OCI-LY3 (cell line): Measurements from ENCODE around the gene GPR4.

Source experiments
- H2AFZ ChIP-seq: fragments of 200-600, 300-600 bp; shearing (Covaris generic); 2 replicates; pipeline ENCODE4 v1.6.0; 2014; ENCODE audit warnings: antibody characterized with exemption, low read depth, low read length
- H3K27ac ChIP-seq: fragments of 200-600, 300-600 bp; sonication (generic); 2 replicates; pipeline ENCODE4 v1.5.1; 2014; ENCODE audit warnings: mild to moderate bottlenecking, low read length, moderate library complexity, mixed read lengths
- H3K27me3 ChIP-seq: fragments of 200-600, 300-600 bp; sonication (generic); 2 replicates; pipeline ENCODE4 v1.6.1; 2014; ENCODE audit warnings: low read depth, low read length, mixed read lengths
- H3K36me3 ChIP-seq: fragments of 200-600, 300-600 bp; sonication (generic); replicated peaks from 2 replicates; pipeline ENCODE3; 2014; ENCODE audit warnings: low read depth, low read length, mixed read lengths
- H3K4me1 ChIP-seq: fragments of 300-600, 200-600 bp; sonication (generic); 2 replicates; pipeline ENCODE4 v1.6.1; 2014; ENCODE audit warnings: low read length, mixed read lengths
- H3K4me2 ChIP-seq: fragments of 200-600, 300-600 bp; sonication (generic); 2 replicates; pipeline ENCODE4 v1.6.1; 2014; ENCODE audit warnings: low read length, mixed read lengths
- H3K4me3 ChIP-seq: fragments of 300-600, 200-600 bp; sonication (generic); 2 replicates; pipeline ENCODE4 v1.5.1; 2014; ENCODE audit warnings: antibody characterized with exemption, mild to moderate bottlenecking, low read length, moderate library complexity
- H3K79me2 ChIP-seq: fragments of 300-600, 200-600 bp; shearing (Covaris generic); 2 replicates; pipeline ENCODE4 v1.6.1; 2014; ENCODE audit warnings: mild to moderate bottlenecking, low read length, mixed read lengths
- H3K9ac ChIP-seq: fragments of 300-600, 200-600 bp; shearing (Covaris generic); 2 replicates; pipeline ENCODE4 v1.6.0; 2014; ENCODE audit warnings: mild to moderate bottlenecking, low read length, moderate library complexity
- H3K9me3 ChIP-seq: fragments of 200-600, 300-600 bp; shearing (Covaris generic); 2 replicates; pipeline ENCODE4 v1.6.1; 2014; ENCODE audit warnings: low read length, mixed read lengths; ENCODE audit not compliant: insufficient read depth
- H4K20me1 ChIP-seq: fragments of 200-600, 300-600 bp; sonication (generic); 2 replicates; pipeline ENCODE4 v1.6.1; 2016; ENCODE audit warnings: low read length, mixed read lengths; ENCODE audit not compliant: insufficient read depth
- CTCF ChIP-seq: fragments of 200-600, 300-600 bp; sonication (generic); IDR thresholded peaks from 2 replicates; pipeline ENCODE4 v1.5.1; 2014; ENCODE audit warnings: antibody characterized with exemption, low read length, low read depth
- EZH2phosphoT487 ChIP-seq: fragments of 200-600 bp; shearing (Covaris generic); IDR thresholded peaks from 2 replicates; pipeline ENCODE4 v1.6.1; 2018; ENCODE audit warnings: antibody characterized with exemption, mixed run types, low read depth

GPR4 gene

GRCh38 chr19:45607071-45608029, 5.3 kb upstream of the GPR4 start:
- peaks cover 19% of the 10 kb centered on the region for H3K36me3 ChIP-seq
- TF ChIP-seq EZH2phosphoT487 (no peak), CTCF (peak; percentile 61)
- no peak overlapping the region for H3K4me3 ChIP-seq
- no peaks in the 10 kb centered on the region for H3K4me1 ChIP-seq
- peak overlapping the region; percentile 24; the same call in 1 of the 2 replicates for H3K4me2 ChIP-seq
- H3K9ac ChIP-seq = no peak overlapping the region
- no peaks in the 10 kb centered on the region for H4K20me1 ChIP-seq
- no peaks in the 10 kb centered on the region for H3K27me3 ChIP-seq
- no peak overlapping the region for H2AFZ ChIP-seq
- no peak overlapping the region for H3K27ac ChIP-seq
- no peaks in the 10 kb centered on the region for H3K9me3 ChIP-seq
- H3K79me2 ChIP-seq = no peaks in the 10 kb centered on the region

- H2AFZ ChIP-seq = no peak overlapping the region
- H3K27ac ChIP-seq = no peak overlapping the region
- peaks cover 19% of the 10 kb centered on the region for H3K4me1 ChIP-seq
- no peak overlapping the region for H3K4me3 ChIP-seq
- H3K9ac ChIP-seq = no peak overlapping the region
- H3K79me2 ChIP-seq = no peaks in the 10 kb centered on the region
- H3K36me3 ChIP-seq = no peaks in the 10 kb centered on the region
- H3K4me2 ChIP-seq = no peak overlapping the region
- no peaks in the 10 kb centered on the region for H3K9me3 ChIP-seq
- H4K20me1 ChIP-seq = no peaks in the 10 kb centered on the region
- TF ChIP-seq EZH2phosphoT487 (no peak), CTCF (no peak)
- H3K27me3 ChIP-seq = peaks cover 15% of the 10 kb centered on the region; the same call in 1 of the 2 replicates
Measured at GRCh38 chr19:45601115-45601514, 897 bp downstream of the GPR4 start.

- no peak for TF ChIP-seq CTCF
- no peak for TF ChIP-seq EZH2phosphoT487
- peaks cover 19% of the 10 kb centered on the region for H3K4me1 ChIP-seq
- H3K27ac ChIP-seq = no peak overlapping the region
- H3K36me3 ChIP-seq = no peaks in the 10 kb centered on the region
- no peaks in the 10 kb centered on the region for H4K20me1 ChIP-seq
- H3K9ac ChIP-seq = no peak overlapping the region
- no peak overlapping the region for H3K4me3 ChIP-seq
- peaks cover 15% of the 10 kb centered on the region; the same call in 1 of the 2 replicates for H3K27me3 ChIP-seq
- no peak overlapping the region for H3K4me2 ChIP-seq
- no peak overlapping the region for H2AFZ ChIP-seq
- no peaks in the 10 kb centered on the region for H3K79me2 ChIP-seq
- H3K9me3 ChIP-seq = no peaks in the 10 kb centered on the region
Measured at GRCh38 chr19:45600340-45600885, 1.6 kb downstream of the GPR4 start.

GRCh38 chr19:45599286-45599685, 2.7 kb downstream of the GPR4 start:
- Histone ChIP-seq H2AFZ (0 out of 2 replicates have a peak overlapping the region, but pooled peaks have one; percentile 99), H3K27me3 (peaks cover 15% of the 10 kb centered on the region; the same call in 1 of the 2 replicates), H3K27ac (no peak overlapping the region), H3K4me1 (peaks cover 19% of the 10 kb centered on the region), H3K4me3 (no peak overlapping the region), H3K36me3 (no peaks in the 10 kb centered on the region), H3K79me2 (no peaks in the 10 kb centered on the region), H3K4me2 (peak overlapping the region; percentile 89; the same call in 1 of the 2 replicates), H3K9ac (no peak overlapping the region), H4K20me1 (no peaks in the 10 kb centered on the region), H3K9me3 (no peaks in the 10 kb centered on the region)
- TF ChIP-seq CTCF (no peak), EZH2phosphoT487 (no peak)
